Right ventricle myocardium inferior (tissue), 1 donor: ENCODE data around the gene HOXD8. TPM values are rescaled to one million over a fixed set of nuclear protein-coding genes. Genes with fewer than 3 reads are reported as not detected.
A peak's percentile ranks its signal among the peaks of the same experiment; 100 is the strongest.

ENCODE experiments used
- ATAC-seq: fragments of 200-7000 bp; cut with Tn5 transposase; one replicate; pipeline ENCODE4 v1.9.1; 2020; ENCODE audit warnings: mild to moderate bottlenecking, moderate library complexity
- DNase-seq: peaks from one replicate; pipeline ENCODE4 v3.0.0; 2021; ENCODE audit errors: missing footprints
- intact Hi-C: fragments of 100-400 bp; cut with DNase I; formaldehyde crosslinking; loops from one replicate; pipeline ENCODE4 v1.11.0; 2022
- total RNA-seq: library from RNA; stranded (reverse); fragmentation: NEBNext Ultra II Directional; extraction: Animal tissue kit (Norgen Biotek cat#: 25700); gene quantifications from one replicate; pipeline ENCODE4 v1.2.1, GENCODE V29; 2021
- donor health status: DM: no; HTN: yes; CAD: no; lungs with severe emphysema.

Gene HOXD8
- total RNA-seq, 1 donor from 2014 or later: 0.16 TPM

DNA sequence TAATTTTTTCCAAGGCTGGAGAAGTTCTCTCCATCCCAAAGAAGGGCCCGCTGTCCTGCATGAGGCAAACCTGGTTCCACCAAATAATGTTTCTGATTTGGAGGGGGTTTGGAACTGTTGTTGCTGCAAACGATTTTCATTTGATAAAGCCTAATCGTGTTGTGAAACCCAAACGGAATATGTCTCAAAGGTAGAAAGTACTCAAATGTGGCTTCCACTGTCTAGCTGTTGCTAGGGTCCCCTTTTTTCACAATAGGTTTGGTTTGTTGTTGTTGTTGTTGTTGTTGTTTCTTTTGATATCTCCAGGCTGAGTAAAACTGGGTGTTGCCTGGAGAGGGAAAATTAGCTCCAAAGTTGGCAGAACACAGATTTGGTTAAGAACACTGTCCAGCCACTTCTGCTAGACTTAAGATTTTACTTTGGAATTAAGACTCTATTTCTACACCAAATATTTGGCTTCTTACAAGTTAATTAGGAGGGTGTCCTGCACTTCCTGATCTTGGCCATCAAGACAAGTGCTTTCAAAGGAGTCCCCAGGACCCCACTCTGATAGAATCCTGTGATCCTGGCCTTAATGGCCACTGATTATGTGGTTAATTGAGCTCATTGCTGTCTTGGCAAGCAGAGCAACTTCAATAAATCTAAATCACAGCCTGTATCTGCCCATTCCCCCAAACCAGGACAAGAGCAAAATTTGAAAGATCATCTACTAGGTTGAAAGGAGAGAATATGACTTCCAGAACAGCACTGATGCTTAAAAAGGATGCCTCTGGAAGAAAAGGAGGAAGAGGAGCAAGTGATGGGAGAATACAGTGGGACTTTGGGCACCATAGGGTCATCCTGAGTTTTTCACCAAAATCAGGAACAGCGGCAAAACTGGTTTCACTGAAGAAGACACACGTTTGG lies 40.3 kb upstream of the HOXD8 start:
- no peak for DNase-seq
- no peak for ATAC-seq
- intact Hi-C loops: loop anchor here (5.0 kb wide), 1 partner anchor 672 kb away; no protein-coding TSS in a partner anchor

DNA sequence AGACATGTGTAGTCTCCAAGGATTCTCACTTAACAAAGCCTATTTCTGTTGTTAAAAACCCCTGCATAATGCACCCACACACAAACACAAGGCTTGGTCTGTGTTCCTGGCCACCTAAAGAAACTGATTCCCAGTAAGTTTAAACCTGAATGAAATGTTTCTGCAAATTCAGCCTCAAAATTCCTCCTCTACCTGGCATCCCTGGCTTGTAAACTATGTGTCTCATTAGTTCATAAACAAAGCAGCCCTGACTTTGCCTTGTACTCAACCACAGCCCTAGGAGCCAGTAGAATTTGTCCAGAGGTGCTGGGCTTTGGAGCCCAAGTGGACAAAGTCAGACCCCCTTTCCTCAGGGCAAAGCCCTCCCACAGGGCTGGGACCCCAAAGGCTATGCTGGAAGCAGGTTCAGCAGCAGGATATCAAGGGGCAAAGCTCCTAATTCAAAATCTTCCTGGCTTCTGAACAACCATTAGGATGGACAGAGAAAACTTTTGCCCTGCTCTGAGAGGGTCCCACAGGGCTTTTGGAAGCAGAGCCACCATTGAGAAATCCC lies 39.6 kb upstream of the HOXD8 start:
- intact Hi-C loops: loop anchor here (5.0 to 10.0 kb wide), 2 partner anchors 673 to 835 kb away; no protein-coding TSS in a partner anchor
- ATAC-seq (no peak), DNase-seq (no peak)

GRCh38 chr2:176090862-176091261 lies 38.6 kb upstream of the HOXD8 start:
- no peak for ATAC-seq
- DNase-seq: no peak
- intact Hi-C loops: loop anchor here (10.0 kb wide), 1 partner anchor 836 kb away; no protein-coding TSS in a partner anchor

DNA sequence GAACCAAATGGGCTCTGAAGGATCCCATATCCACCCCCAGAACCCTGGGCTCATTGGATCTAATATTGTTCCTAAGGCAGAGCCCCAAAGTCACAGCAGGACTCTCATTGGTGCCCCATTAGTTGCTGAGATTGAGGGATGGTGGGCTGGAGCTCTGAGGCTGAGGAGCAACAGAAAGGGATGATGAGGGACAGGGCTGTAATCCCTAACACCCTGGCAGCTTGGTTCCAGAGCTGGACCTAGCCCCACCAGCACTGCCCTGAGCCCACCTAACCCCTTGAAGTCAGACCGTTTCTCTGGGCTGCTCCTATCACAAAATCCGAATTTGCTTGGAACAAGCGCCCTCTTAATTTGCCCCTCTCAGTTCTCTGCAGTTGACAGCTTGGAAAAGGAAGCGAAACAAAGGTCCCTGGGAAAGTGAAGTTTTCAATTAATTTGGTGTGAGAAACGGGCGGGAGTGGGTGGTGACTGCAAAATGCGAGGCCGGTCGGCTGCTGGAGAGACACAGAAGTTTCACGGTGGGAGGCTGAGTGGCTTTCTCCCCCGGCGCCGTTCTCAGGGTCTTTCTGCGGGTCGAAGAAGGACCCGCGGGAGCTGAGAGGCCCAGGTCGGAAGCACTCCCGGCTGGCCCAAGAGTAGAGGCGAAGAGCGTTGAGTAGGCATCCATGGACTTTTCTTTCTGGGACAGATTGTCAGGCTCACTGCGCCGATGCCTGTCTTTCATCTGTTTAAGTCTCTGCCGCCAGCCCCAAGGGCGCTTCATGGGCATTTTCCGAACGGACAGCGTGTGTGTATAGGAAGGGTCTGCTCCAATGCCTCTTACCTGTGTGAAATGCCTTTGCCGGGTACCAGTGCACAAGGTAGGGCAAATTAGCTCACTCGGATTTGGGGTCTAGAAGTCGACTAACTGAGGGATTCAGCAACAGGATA lies 37.9 kb upstream of the HOXD8 start:
- intact Hi-C loops: loop anchor here (10.0 kb wide), 1 partner anchor 837 kb away; no protein-coding TSS in a partner anchor
- DNase-seq (no peak), ATAC-seq (no peak)

DNA sequence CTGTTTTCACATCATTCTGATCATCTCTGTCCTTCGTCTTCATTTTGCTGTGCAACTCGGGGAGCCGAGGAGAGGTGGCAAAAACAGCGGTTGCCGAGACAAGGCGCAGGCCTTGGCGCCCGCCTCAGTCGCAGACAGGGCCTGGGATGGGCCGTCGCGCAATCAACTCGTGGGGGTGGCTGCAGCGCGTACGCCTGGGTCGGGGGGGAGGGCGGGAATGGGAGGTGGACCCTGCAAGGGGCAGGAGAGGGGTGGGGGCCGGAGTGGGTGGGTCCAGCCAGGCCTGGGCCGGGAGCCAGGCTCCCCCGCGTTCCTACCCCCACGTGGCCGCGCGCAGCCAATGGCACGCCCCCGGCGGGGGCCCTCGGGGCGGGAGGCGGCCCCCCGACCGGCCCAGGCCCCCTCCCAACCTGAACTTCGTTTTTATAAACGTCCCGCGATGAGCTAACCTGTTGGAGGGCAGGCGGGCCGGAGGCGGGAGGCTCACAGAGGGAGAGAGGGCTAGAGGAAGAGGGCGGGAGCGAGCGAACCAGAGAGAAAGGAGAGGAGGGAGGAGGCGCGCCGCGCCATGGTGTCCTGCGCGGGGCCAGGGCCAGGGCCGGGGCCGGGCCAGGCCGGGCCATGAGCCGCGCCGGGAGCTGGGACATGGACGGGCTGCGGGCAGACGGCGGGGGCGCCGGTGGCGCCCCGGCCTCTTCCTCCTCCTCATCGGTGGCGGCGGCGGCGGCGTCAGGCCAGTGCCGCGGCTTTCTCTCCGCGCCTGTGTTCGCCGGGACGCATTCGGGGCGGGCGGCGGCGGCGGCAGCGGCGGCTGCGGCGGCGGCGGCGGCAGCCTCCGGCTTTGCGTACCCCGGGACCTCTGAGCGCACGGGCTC lies 37.0 kb upstream of the HOXD8 start, which contains the start of gene HOXD13:
HOXD13 (plus strand) TSS at position 452 of the 875 bp plus-strand sequence; CDS start at position 622, 170 bp downstream.
- ATAC-seq: no peak
- intact Hi-C loops: loop anchor here (10.0 kb wide), 1 partner anchor 838 kb away; no protein-coding TSS in a partner anchor
- no peak for DNase-seq

- DNase-seq (no peak), ATAC-seq (no peak)
- intact Hi-C loops: loop anchor here (10.0 kb wide), 1 partner anchor 839 kb away; no protein-coding TSS in a partner anchor
Measured at GRCh38 chr2:176093145-176093897, 36.2 kb upstream of the HOXD8 start.

DNA sequence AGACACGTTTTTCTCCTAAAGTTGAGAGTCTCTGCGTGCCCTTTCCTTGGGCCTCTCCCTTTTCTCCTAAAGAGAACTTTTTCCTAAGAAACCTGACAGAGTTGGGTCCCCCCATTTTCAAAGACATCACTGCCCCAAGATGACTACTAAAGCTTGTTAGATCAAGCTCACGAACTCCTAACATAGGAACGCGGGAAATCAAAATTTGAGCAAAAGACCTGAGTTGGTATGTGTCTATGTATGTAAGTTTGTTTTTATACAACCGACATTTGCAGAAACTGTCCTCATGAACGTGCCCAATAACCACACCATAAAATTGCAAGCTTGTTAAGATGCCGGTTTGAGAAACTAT lies 35.6 kb upstream of the HOXD8 start:
- DNase-seq (no peak), ATAC-seq (no peak)
- intact Hi-C loops: loop anchor here (10.0 kb wide), 1 partner anchor 839 kb away; no protein-coding TSS in a partner anchor

GRCh38 chr2:176094349-176094748 lies 35.2 kb upstream of the HOXD8 start:
- DNase-seq: no peak
- ATAC-seq: no peak
- intact Hi-C loops: loop anchor here (10.0 kb wide), 1 partner anchor 840 kb away; no protein-coding TSS in a partner anchor

GRCh38 chr2:176095421-176095820 lies 34.1 kb upstream of the HOXD8 start:
- intact Hi-C loops: loop anchor here (10.0 kb wide), 1 partner anchor 841 kb away; no protein-coding TSS in a partner anchor
- ATAC-seq (no peak), DNase-seq (no peak)

DNA sequence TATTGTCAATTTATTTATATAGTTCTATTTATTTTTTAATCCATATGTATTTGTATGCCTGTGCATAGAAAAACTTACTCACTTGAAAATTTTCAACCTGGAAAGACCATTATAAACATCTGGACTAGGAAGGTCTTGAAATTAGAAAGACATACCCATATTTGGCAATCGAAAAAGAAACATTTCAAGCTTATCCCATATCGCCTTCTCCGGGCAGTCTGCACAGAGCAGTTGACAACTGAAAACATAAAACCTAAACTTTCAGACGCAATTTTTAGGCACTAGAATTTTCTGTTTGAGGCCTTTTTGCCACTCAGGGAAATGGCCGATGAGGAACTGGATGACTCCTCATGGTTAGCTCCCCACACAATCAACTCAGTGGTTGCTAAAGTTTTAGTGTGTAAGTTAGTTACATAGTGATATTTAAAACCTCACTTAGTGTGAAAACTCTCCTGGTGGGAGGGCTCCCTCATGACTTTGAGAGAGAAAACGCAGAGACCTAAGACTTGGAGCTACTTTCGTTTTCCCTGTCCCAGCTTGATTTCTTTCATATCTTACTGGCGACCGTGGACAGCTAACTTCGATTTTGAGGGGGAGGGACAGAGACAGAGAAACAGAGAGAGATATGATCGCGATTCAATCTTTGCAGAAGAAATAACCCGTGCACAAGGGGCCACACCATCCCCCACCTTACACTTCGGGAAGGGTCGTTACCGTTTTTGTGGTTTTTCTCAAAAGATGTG lies 33.1 kb upstream of the HOXD8 start:
- ATAC-seq: no peak
- DNase-seq: no peak
- intact Hi-C loops: loop anchor here (2.0 to 10.0 kb wide), 2 partner anchors 730 to 842 kb away; no protein-coding TSS in a partner anchor

DNA sequence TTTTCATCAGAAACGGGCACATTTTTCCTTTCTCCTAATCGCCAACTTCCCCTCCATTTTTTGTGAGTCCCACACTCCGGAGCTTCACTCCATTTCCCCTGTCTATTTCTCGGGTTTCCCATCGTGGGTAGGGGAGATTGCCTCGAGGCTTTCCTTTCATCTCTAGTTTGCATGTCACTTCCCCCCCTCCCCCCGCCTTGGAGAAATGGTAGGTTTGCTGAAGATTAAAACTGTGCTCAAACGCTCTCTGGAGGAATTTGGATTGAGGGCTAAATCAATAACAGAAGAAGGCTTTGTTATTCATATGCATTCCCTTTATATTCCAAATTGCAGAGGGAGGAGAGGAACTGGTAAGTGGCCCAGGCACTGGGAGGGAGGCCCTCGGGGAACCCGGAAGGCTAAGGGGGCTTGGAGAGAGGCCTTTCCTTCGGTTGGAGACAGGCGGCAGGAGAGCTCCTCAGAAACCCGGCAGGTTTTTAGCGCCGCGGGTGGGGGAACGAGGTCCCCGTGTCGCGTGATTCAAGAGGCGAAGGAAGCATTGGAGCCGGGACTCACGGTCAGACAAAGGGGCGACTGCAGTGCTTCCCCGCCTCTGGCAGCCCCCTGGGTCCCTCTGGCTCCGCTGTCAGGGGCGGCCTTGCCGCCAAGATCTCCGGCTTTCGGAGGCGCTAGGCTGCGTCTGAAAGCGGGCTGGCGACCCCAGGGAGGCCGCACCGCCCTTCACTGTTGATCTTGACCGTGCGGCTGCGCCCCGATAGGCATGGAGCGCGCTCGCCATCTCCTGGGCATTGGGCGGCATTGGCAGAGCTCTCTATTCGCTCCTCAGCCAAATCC lies 32.3 kb upstream of the HOXD8 start:
- ATAC-seq (peak; percentile 77), DNase-seq (peak; percentile 82)
- intact Hi-C loops: loop anchor here (2.0 to 10.0 kb wide), 2 partner anchors 730 to 842 kb away; no protein-coding TSS in a partner anchor

DNA sequence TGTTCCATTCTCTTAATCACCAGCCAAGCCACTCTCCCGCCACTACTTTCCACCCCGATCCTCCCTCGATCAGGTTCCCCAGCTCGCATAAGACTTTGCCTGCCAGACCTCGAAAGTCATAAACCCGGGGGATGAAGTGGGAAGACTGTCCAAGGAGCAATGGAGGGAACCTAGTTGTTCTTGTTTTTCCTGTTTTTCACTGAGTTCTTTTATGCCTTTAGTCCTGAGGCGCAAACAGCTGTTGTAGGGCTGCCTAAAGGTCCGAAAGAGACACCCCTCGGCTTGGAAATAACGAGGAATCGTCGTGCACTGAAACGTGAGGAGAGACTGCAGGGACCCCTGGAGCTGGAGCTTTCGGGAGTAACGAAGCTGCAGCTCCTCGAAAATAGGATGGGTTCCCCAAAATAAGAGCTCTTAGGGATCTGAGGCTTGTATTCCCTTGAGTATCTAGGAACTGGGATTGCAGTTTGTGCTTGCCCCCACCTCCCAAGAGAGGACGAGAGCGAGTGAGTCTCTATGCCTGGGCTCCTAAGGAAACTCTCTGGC lies 31.6 kb upstream of the HOXD8 start:
- DNase-seq: no peak
- ATAC-seq: no peak
- intact Hi-C loops: loop anchor here (2.0 to 10.0 kb wide), 2 partner anchors 731 to 843 kb away; no protein-coding TSS in a partner anchor

DNA sequence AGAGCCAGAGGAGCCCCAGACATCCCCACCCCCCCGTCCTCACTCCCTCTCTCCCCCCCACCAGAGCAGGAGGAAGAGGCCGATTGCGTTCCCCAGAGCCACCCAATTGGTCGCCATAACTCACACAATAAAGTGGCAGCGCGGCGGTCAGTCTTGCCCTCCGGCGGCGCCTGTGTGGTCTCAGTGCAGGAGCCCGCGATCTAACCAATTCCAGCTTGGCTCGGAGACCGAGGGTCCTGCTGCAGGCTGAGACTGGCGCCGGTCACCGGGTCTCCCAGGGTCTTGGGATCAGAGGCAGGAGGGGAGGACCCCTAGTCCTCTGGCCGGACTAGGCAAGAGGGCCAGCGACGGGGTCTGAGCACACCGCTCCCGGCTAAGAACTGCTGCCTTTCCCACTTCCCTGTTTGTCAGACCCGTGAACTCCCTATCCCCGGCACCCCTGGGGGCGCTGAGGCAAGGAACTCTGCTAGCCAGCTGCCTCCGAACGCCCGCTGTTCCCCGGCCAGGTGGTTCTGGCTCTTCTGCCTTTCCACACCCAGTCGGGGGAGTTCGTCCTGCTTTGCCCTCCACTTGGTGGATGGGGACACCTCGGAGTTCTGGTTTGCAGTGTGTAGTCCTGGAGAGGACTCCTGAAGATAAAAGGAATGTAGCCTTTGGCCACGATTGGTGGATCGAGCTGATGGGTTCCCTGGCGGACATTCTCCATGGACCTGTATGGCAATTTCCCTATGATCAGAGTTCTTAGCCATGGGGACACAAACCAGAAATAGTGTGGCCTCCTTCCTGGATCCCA lies 30.9 kb upstream of the HOXD8 start:
- no peak for ATAC-seq
- intact Hi-C loops: loop anchor here (10.0 kb wide), 1 partner anchor 844 kb away; no protein-coding TSS in a partner anchor

DNA sequence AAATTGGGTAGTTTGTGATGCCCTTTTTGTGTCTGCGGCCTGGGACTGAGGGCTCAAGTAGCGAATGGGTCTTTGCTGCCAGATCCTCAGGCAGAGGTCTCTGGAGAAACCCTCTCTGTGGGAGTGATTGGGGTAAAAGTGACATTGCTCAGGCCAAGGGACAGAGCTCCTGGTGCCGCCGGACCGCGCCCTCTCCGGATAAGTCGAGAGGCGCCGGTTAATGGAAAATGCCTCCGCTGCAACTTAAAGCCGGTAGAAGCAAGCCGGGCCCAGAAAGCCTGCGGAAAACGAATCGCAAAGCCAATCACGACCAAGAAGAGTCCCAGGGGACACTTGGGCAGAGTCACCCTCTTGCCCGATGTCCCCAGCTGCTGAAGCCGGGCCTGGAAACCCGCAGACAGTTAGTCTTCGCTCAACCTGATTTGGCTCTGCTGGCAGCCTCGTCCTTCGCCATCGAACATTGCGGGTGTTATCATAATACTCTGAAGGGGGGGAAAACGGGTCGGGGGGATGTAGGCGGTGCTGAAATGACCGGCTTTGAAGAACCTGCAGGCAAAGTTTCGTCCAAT lies 30.3 kb upstream of the HOXD8 start:
- ATAC-seq: no peak
- intact Hi-C loops: loop anchor here (10.0 kb wide), 1 partner anchor 844 kb away; no protein-coding TSS in a partner anchor

More for the DNA sequence above, 30.9 kb upstream of the HOXD8 start:
- DNase-seq: no peak

More for the DNA sequence above, 30.3 kb upstream of the HOXD8 start:
- DNase-seq: no peak
